NCI-H69 (cell line): ENCODE measurements around the gene CDC37L1.

Experiments used
- DNase-seq: peaks from one replicate; lab custom pipeline; 2025; lab: John Stamatoyannopoulos, UW

Gene CDC37L1

DNA sequence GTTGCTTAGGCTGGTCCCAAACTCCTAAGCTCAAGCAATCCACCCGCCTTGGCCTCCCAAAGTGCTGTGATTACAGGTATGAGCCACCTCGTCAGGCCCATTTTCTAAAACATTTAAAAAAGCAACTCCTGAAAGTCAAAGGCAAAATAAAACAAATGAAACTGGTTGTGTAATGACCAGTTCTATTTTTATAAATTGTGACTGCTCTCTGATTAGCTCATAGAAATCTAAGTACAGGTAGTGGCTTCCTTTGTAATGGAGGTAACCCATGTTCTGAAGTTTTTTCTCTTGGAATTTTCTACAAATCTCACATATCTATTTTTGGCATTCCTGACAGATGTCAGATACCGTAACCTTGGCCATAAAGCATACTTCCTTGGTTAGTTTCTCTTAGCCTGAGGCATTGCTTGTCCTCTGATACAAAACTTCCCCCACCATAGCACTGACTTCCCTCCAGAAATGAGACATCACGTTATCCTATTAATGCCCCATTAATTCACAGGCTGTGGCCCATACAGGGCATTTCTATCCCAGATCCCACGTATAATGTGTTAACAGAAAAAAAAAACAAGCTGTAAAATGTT is 75.7 kb downstream of the CDC37L1 start:
- no peak for DNase-seq

GRCh38 chr9:4756420-4756819 is 77.1 kb downstream of the CDC37L1 start:
- DNase-seq = no peak
